GM10248 (cell line): ENCODE data around the gene GAB4.
"Not testable (repeated sequence)": the region's sequence is repeated elsewhere in the genome, so short reads cannot be mapped to it uniquely, and the experiment has no call there.

Experiments used
- CTCF ChIA-PET: fragments of 300-600 bp; sonication (Branson Sonifier 250); formaldehyde crosslinking; extraction: SDS; loops from one replicate; lab custom pipeline; 2021; ENCODE audit warnings: antibody characterized with exemption; lab: Yijun Ruan, JAX
- POLR2A ChIA-PET: fragments of 350-650 bp; sonication (Branson Sonifier 250); formaldehyde crosslinking; extraction: SDS; loops from one replicate; lab custom pipeline; 2020; ENCODE audit warnings: antibody characterized with exemption; lab: Yijun Ruan, JAX
- DNase-seq: peaks from one replicate; pipeline ENCODE4 v3.0.0; 2012; ENCODE audit errors: extremely low spot score
- CTCF ChIP-seq: IDR thresholded peaks from 2 replicates; pipeline ENCODE4 v1.5.1; 2012; ENCODE audit warnings: mild to moderate bottlenecking, low read depth; ENCODE audit errors: extremely low read depth, missing control alignments, control extremely low read depth

Gene GAB4

GRCh38 chr22:16932577-16932976 lies 75.4 kb downstream of the GAB4 start:
- TF ChIP-seq CTCF: peak; percentile 26
- DNase-seq: no peak
- POLR2A ChIA-PET: no interaction called here
- CTCF ChIA-PET: interaction anchor here (1.1 to 1.9 kb wide), 3 partner anchors 15 to 569 kb away, joined by 3 to 11 read pairs (median 7); no protein-coding TSS in a partner anchor

GRCh38 chr22:16925407-16925966 lies 82.5 kb downstream of the GAB4 start:
- ChIA-PET POLR2A (no interaction called here), CTCF (interaction anchor here (1.2 to 4.2 kb wide), 5 partner anchors 7 to 23 kb away, joined by 3 to 15 read pairs (median 3); no protein-coding TSS in a partner anchor)
- no peak for DNase-seq
- no peak for TF ChIP-seq CTCF

- CTCF ChIA-PET: no interaction called here
Measured at GRCh38 chr22:16922706-16923105, 85.3 kb downstream of the GAB4 start.

GRCh38 chr22:16922076-16922475 lies 85.9 kb downstream of the GAB4 start:
- TF ChIP-seq CTCF: no peak
- no peak for DNase-seq
- ChIA-PET CTCF (no interaction called here), POLR2A (no interaction called here)

More at GRCh38 chr22:16922706-16923105, 85.3 kb downstream of the GAB4 start:
- POLR2A ChIA-PET: no interaction called here
- no peak for DNase-seq
- no peak for TF ChIP-seq CTCF

GRCh38 chr22:16917144-16918003 lies 90.6 kb downstream of the GAB4 start:
- ChIA-PET CTCF (interaction anchor here (0.9 to 3.6 kb wide), 10 partner anchors 10 to 585 kb away, joined by 3 to 27 read pairs (median 4); no protein-coding TSS in a partner anchor), POLR2A (no interaction called here)
- peak; percentile 65 for DNase-seq
- TF ChIP-seq CTCF: peak; percentile 54

GRCh38 chr22:16915701-16916100 lies 92.3 kb downstream of the GAB4 start:
- no peak for DNase-seq
- no peak for TF ChIP-seq CTCF
- ChIA-PET CTCF (interaction anchor here (3.4 to 3.6 kb wide), 2 partner anchors 142 to 586 kb away, joined by 18 to 27 read pairs; no protein-coding TSS in a partner anchor), POLR2A (no interaction called here)

- CTCF ChIA-PET: interaction anchor here (1.1 to 1.2 kb wide), 3 partner anchors 11 to 587 kb away, joined by 5 read pairs; no protein-coding TSS in a partner anchor
- DNase-seq, POLR2A ChIA-PET: not testable (repeated sequence)
Measured at GRCh38 chr22:16914911-16915310, 93.1 kb downstream of the GAB4 start.
